OCI-LY3 (cell line): ENCODE measurements around the gene TCF12.

Source experiments
- EZH2phosphoT487 ChIP-seq: fragments of 200-600 bp; shearing (Covaris generic); IDR thresholded peaks from 2 replicates; pipeline ENCODE4 v1.6.1; 2018; ENCODE audit warnings: antibody characterized with exemption, mixed run types, low read depth
- TF ChIP-seq, protein P1 (sequence below): fragments of 200-600, 300-600 bp; sonication (generic); IDR thresholded peaks from 2 replicates; pipeline ENCODE4 v1.5.1; 2014; ENCODE audit warnings: antibody characterized with exemption, low read length, low read depth

DNA sequence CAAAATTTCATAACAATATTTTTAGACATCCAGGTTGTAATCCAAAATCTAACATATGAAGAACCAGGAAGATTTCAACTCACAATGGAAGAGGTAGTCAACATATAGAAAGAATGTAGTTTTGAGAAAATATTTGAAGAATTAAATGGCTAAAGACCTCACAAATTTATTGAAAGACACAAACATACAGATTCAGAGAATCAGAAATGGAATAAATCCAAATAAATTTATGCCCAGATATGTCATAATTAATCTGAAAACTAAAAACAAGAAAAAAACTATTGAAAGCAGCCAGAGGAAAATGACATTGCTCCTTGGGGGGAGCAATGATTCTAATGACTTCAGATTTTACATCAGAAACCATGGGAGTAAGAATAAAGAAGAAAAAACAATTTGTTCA lies 75.8 kb downstream of the TCF12 start:
- TF ChIP-seq, protein P1, sequence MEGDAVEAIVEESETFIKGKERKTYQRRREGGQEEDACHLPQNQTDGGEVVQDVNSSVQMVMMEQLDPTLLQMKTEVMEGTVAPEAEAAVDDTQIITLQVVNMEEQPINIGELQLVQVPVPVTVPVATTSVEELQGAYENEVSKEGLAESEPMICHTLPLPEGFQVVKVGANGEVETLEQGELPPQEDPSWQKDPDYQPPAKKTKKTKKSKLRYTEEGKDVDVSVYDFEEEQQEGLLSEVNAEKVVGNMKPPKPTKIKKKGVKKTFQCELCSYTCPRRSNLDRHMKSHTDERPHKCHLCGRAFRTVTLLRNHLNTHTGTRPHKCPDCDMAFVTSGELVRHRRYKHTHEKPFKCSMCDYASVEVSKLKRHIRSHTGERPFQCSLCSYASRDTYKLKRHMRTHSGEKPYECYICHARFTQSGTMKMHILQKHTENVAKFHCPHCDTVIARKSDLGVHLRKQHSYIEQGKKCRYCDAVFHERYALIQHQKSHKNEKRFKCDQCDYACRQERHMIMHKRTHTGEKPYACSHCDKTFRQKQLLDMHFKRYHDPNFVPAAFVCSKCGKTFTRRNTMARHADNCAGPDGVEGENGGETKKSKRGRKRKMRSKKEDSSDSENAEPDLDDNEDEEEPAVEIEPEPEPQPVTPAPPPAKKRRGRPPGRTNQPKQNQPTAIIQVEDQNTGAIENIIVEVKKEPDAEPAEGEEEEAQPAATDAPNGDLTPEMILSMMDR, result no peak
- TF ChIP-seq EZH2phosphoT487, result no peak
